ENCODE results near the gene PPP2R1B.

PPP2R1B gene

GRCh38 chr11:111778047-111778558 lies 11.9 kb upstream of the PPP2R1B start:
- Histone ChIP-seq H3K27me3 (ENCODE audit: insufficient read depth, poor library complexity, severe bottlenecking) (no peaks in the 10 kb centered on the region), H3K9me3 (ENCODE audit: severe bottlenecking) (no peaks in the 10 kb centered on the region), H3K27ac (ENCODE audit: poor library complexity, severe bottlenecking) (no peak overlapping the region), H3K4me1 (ENCODE audit: insufficient read depth, poor library complexity, severe bottlenecking) (no peaks in the 10 kb centered on the region), H3K36me3 (ENCODE audit: low read depth) (no peaks in the 10 kb centered on the region), H3K4me3 (ENCODE audit: severe bottlenecking) (no peak overlapping the region)
- no peak for TF ChIP-seq CTCF (IDR thresholded peaks at IDR 0.05; ENCODE audit: poor library complexity, severe bottlenecking)
- DNase-seq (ENCODE audit: low spot score) (no peak), ATAC-seq (ENCODE audit: low read depth) (no peak)

- peak; percentile 82 for TF ChIP-seq CTCF (IDR thresholded peaks at IDR 0.05; ENCODE audit: poor library complexity, severe bottlenecking)
- ATAC-seq (ENCODE audit: low read depth) = peak; percentile 91
Observed at GRCh38 chr11:111777094-111778046, 11.2 kb upstream of the PPP2R1B start.

DNA sequence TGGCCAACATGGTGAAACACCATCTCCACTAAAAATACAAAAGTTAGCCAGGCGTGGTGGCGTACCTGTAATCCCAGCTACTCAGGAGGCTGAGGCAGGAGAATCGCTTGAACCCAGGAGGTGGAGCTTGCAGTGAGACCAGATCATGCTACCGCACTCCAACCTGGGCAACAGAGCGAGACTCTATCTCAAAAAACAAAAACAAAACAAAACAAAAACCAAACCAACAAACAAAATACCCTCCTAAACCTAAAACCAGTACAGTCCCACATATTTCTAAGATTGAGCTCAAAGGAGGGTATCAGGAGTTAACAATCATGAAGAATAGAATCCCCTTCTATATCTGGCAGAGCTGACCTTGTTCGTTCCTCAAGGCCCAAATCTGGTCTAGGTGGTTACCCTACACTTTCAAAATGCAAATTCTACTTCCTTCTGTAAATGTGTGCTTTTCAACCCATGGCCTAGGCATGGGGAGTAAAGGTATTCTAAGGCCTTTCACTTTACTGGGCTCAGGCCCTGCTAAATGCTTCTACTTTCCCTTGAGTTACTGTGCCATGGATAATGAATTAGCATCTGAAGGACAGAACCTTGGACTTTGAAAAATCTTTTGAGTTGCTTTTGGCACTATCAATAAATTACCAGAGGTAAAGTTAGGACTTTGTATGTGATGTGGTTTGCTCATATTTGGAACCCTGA lies 10.4 kb upstream of the PPP2R1B start:
- no peak for TF ChIP-seq CTCF (IDR thresholded peaks at IDR 0.05; ENCODE audit: poor library complexity, severe bottlenecking)
- no peak for DNase-seq (ENCODE audit: low spot score)
- Histone ChIP-seq H3K4me1 (ENCODE audit: insufficient read depth, poor library complexity, severe bottlenecking) (no peaks in the 10 kb centered on the region), H3K27me3 (ENCODE audit: insufficient read depth, poor library complexity, severe bottlenecking) (no peaks in the 10 kb centered on the region), H3K27ac (ENCODE audit: poor library complexity, severe bottlenecking) (no peak overlapping the region), H3K4me3 (ENCODE audit: severe bottlenecking) (no peak overlapping the region), H3K36me3 (ENCODE audit: low read depth) (no peaks in the 10 kb centered on the region), H3K9me3 (ENCODE audit: severe bottlenecking) (no peaks in the 10 kb centered on the region)
- ATAC-seq (ENCODE audit: low read depth) = no peak

More at GRCh38 chr11:111777094-111778046, 11.2 kb upstream of the PPP2R1B start:
- H3K4me3 ChIP-seq (ENCODE audit: severe bottlenecking) = no peak overlapping the region
- no peaks in the 10 kb centered on the region for H3K9me3 ChIP-seq (ENCODE audit: severe bottlenecking)
- no peak overlapping the region for H3K27ac ChIP-seq (ENCODE audit: poor library complexity, severe bottlenecking)
- no peak for DNase-seq (ENCODE audit: low spot score)
- no peaks in the 10 kb centered on the region for H3K36me3 ChIP-seq (ENCODE audit: low read depth)
- no peaks in the 10 kb centered on the region for H3K27me3 ChIP-seq (ENCODE audit: insufficient read depth, poor library complexity, severe bottlenecking)
- no peaks in the 10 kb centered on the region for H3K4me1 ChIP-seq (ENCODE audit: insufficient read depth, poor library complexity, severe bottlenecking)

DNA sequence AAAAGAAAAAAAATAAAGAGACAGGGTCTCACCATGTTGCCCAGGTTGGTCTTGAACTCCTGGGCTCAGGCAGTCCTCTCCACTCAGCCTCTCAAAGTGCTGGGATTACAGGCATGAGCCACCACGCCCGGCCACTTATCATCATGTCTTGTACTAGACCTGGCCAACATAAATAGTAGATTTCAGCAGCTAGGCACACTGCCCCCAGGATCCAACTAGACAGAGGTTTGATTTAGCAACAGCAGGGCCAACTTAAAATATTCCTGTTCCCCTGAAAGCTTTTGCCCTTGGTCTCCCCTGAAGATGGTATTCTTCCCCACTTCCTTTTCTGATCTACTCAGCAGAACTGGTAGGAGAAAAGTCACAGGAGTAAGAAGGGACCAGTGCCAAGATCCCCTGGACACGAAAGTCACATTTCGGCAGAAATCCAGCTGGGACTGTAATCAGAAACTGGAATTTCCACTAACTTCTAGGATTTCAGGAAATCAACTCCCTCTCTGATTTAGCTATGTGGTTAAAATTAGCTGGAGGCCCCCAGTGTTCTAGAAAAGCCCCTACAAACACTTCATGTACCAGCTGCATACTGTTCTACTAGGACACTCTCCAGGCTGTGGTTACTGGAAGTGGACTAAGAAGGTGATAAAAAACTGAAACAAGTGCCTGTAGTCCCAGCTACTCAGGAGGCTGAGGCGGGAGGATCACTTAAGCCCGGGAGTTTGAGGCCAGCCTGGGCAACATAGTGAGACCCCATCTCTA lies 8.9 kb upstream of the PPP2R1B start:
- TF ChIP-seq CTCF (IDR thresholded peaks at IDR 0.05; ENCODE audit: poor library complexity, severe bottlenecking) = no peak
- Histone ChIP-seq H3K9me3 (ENCODE audit: severe bottlenecking) (no peaks in the 10 kb centered on the region), H3K4me3 (ENCODE audit: severe bottlenecking) (no peak overlapping the region), H3K27ac (ENCODE audit: poor library complexity, severe bottlenecking) (no peak overlapping the region), H3K27me3 (ENCODE audit: insufficient read depth, poor library complexity, severe bottlenecking) (no peaks in the 10 kb centered on the region), H3K4me1 (ENCODE audit: insufficient read depth, poor library complexity, severe bottlenecking) (no peaks in the 10 kb centered on the region), H3K36me3 (ENCODE audit: low read depth) (no peaks in the 10 kb centered on the region)
- ATAC-seq (ENCODE audit: low read depth) (no peak), DNase-seq (ENCODE audit: low spot score) (no peak)
